Fibroblast of lung (primary cell): ENCODE data around the gene YES1.
"Not testable (repeated sequence)": the region's sequence is repeated elsewhere in the genome, so short reads cannot be mapped to it uniquely, and the experiment has no call there.

Experiments
- CTCF ChIP-seq, 2 donors: IDR thresholded peaks in 1 of 2; conservative IDR thresholded peaks in 1 of 2; 1 replicate in 1 of 2; 2 replicates in 1 of 2; pipeline ENCODE4 v1.5.1; 2011 to 2012; ENCODE audit warnings: low read length in 2 of 2, control low read depth in 1 of 2, inconsistent platforms in 1 of 2, low read depth in 1 of 2, mild to moderate bottlenecking in 1 of 2
- EZH2 ChIP-seq: IDR thresholded peaks from 2 replicates; pipeline ENCODE4 v1.5.1; 2012; ENCODE audit warnings: low read length, control low read depth, mild to moderate bottlenecking; ENCODE audit errors: missing control alignments

- not testable (repeated sequence) for TF ChIP-seq CTCF (conservative IDR thresholded peaks at IDR 0.05 in 1 of 2, IDR thresholded peaks at IDR 0.05 in 1 of 2; ENCODE audit: low read depth in 1 of 2, low read length in 2 of 2); EZH2
These were observed 16.7 kb downstream of the YES1 start for GRCh38 chr18:795383-795782.
